OCI-M2 (cell line): ENCODE results near the gene NEUROG3.
"Not testable (repeated sequence)": the region's sequence is repeated elsewhere in the genome, so short reads cannot be mapped to it uniquely, and the experiment has no call there.

Experiments used
- DNase-seq: peaks from one replicate; lab custom pipeline; 2025; ENCODE audit not compliant: unreplicated experiment; lab: John Stamatoyannopoulos, UW

The NEUROG3 gene

DNA sequence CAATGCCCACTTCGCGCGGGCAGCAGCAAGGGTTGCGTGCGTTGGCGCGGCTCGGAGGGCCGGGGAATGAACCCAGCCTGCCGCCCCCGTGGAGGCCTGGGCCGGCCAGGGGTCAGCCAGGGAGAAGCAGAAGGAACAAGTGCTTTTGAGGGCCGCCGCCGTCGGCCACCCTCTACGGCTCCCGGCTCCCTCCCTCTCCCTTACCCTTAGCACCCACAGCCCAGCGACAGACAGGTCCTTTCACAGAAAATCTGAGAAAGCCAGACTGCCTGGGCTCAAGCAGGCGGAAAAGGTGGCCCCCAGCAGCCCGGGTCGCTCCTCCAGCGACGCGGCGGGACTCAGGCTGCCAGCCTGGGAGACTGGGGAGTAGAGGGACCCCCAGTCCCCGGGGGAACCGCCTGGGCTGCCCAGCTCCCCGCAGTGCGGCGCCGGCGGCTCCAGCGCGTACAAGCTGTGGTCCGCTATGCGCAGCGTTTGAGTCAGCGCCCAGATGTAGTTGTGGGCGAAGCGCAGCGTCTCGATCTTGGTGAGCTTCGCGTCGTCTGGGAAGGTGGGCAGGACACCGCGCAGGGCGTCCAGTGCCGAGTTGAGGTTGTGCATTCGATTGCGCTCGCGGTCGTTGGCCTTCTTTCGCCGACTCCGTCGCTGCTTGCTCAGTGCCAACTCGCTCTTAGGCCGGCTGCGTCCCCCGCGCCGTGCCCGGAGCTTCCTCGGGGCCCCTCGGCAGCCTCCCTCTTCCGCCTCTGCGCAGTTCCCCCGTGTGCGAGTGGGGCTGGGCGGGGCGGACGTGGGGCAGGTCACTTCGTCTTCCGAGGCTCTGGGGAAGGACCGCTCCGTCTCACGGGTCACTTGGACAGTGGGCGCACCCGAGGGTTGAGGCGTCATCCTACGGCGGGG is 815 bp downstream of the NEUROG3 start:
- DNase-seq: no peak

DNA sequence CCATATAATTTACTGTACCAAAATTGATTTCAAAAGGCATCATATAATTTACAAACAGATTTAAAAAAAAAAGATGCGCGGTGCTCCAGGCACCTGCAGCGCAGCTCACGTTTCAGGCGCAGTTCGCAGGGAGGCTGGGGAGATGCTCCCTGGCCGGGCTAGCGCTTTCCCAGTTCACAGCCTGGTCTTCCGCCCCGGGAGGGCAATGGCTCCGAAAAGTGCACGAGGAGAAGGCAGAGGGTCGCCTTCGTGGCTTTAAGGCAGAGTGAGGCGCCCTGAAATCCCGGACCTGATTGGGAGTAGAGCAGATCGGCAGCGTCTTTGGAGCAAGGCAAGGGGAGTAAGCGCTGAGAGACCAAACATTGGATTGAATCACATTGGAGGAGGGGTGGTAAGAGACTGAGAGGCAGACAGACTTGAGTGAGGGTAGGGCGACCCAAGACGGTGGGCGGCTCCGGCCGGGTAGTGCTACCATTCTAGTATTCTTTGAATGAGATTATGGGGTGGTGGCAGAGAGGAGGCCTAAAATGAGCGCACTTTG is 1.5 kb downstream of the NEUROG3 start:
- no peak for DNase-seq

DNA sequence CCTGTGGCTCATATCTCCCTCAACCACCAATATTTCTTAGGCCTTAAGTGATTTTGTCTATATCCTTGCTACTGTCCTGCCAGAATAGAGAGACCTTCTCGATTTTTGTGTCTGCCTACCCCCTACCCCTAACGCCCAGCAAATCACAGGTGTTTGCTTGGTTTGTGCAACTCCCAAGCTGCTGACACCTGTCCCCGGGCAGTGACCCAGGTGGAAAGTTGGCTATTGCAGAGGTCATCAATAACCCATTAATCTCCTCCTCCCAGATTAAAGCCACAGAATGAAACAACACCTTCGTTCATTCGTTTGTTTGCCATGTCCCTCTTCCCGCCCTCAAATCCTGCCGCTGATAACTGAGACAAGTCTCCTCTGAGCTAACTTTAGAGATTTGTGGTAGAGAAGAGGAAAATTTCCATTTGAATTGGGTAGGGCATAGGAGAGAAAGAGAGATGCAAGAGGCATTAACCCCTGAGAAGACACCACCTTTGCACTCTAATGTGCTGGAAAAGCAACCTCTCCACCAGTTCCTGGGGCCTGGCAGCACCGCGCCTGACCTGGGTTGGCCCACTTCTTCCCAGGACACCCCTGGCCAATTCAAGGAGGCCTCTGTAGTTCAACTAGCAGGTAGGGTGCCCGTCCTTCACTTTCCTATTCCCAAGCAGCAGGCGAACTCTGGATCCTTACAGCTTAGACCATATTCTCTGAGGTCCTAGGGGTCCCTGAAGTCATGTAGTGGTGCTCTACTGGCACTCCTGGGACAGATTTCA is 3.0 kb downstream of the NEUROG3 start:
- no peak for DNase-seq

DNA sequence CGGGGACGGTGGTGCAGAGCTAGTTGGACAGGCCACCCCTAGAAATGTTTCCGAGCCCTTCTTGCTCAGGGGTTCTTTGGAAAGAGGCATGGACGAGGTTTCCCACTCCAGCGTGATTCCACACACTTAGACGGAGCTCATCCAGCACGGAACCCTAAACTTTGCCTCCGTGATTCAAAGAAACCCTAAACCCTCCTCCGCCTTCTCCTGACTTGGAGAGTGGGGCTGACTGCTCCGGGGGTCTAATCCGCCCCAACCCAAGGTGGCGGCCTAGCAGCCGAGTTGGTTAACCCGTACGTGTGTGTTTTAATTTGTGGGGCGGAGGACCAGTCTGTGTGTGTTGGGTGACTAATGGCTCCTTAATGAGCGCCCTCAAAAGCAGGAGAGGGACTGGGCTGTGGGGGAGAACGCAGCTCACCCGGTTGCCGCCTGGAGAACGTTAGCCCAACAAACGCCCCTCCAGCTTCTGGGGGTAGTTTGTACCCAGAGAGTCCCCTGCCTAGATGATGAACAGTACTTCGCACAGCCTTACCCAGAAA is 3.8 kb downstream of the NEUROG3 start:
- DNase-seq: no peak

DNA sequence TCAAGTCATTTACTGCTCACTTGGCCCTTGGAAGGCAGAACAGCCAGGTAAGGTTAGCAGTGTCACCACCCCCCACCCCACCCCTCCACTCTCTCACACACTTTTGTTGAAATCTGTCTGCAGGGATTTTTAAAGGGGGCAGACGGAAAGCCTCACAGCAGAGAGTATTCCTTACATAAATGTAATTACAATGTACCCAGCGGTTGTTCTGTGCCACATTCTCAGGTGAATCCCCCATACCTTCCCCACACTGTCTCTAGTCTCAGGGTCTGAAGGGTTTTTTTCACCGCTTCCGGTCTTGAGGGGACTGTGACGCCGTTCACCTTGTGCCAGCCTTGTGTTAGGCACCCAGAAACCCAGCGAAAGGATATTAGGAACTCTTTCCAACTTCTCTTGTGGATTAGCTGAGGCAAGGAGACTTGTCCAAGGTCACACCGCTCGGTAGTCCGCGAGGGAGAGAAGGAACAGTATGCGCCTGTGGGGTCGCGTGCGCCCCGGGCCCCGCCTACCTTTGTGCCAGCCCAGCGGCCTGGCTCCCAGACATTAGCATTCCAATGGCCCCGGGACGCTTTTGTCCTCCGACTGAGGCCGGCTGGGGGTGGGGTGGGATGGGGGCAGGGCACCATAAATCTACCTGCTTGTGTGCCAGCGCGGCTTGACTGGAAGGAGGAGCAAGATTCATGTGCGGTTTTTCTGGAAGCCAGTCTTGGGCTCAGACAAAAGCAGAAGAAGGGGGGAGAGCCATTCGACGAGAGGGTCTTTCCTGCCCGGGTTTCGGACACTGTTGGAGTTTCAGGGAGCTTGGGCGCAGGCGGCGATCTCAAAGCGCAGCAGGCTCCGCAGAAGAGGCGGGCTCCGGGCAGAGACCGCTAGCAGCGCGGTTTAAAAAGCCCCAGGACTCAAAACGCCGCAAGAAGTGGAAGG is 4.5 kb downstream of the NEUROG3 start:
- no peak for DNase-seq

DNA sequence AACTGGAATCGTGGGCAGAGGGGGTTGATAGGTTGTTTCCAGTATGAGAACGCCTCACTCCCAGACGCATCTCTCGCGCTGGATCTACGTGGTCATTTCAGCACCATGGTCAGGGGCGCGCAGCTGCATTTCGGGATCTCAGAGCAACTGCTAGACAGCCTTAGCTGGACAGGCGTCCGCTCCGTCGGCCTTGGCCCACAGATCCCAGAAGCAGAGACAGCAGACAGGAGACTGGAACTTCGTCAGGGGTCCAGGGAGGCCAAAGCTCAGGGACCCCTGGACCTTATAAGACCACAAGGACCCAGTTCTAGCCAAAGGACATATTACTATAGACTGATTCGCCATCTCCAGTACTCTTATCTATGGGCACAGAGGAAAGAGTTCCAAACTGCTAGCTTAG is 5.3 kb downstream of the NEUROG3 start:
- DNase-seq: no peak

DNA sequence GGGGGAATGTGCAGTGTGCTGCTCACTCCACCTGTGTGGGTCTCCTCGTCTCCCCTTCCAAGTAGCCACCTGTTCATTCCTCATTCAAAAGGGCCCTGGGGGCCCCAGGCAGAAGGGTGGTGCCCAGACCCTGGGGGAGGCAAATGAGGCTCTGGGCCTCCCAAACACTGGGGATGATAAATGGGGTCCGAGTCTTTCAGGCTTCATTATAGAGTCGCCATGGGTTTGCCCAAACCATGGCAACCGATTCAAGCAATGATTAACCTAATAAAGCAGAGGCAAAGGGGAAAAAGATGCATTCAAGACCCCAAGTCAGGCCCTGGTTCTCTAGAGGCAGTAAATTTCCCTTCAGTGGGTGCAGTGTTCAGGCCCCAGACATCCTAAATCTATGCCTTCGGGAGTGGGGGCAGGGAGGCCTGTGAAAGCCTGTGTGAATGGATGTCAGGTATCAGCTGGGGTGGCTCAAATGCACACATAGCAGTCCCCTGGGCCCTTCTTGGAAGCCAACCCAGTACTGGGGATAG is 10.4 kb downstream of the NEUROG3 start:
- DNase-seq: no peak

DNA sequence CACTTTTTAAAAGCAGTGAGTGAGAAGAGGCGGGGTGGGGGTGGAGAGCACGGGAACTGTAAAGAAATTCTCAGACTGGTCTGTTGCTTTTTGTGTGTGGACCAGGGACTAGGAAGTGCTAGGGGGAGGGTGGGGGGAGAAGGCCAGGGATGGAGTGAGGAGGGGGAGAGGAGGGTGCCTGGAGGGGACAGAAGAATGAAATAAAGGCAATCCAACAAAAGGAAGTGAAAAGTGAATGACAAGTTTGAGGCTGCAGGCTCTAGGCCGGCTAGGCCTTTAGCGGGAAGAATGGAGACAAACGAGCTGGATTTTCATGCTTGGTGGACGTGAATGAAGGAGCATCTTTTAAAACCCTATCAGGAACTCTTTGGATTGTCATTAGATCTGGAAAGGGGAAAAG is 13.7 kb downstream of the NEUROG3 start:
- DNase-seq: no peak

DNA sequence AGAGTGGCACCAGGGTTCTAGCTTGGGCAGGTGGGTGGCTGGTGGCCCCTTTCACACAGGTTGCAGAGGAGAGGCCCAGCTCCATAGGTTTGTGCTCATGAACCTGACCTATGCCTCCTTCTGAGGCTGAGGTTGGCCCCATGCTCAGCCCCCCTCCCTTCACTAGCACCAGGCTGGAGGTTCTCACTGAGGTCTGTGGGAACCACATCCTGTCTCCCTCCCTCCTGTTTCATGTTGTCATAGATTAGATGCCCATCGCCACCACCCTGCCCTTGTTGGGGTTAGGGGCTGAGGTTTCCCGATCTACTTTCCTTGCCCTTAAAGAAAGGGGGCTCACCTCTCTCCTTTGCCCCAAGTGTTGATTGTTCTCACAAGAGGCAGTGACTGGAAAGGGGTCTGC is 14.7 kb downstream of the NEUROG3 start:
- no peak for DNase-seq

DNA sequence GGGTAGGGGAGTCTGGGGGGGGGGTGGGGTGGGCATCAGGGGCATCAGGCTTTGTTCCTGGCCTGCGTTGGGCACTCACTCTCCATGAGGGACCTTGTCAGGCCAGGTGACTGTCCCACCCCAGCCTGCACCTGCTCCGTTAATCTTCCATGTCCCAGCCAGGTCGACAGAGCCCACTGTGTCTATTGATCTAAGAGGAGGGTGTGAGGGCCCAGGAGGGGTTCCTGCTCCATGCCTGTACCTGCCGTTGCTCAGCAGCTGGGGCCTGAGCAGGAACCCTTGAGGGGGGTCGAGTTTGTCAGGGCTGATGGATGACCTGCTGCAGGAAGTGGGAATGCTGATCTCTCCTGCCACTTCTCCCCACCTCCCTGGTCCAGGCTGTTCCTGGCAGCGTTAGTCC is 18.6 kb downstream of the NEUROG3 start:
- DNase-seq: no peak

DNA sequence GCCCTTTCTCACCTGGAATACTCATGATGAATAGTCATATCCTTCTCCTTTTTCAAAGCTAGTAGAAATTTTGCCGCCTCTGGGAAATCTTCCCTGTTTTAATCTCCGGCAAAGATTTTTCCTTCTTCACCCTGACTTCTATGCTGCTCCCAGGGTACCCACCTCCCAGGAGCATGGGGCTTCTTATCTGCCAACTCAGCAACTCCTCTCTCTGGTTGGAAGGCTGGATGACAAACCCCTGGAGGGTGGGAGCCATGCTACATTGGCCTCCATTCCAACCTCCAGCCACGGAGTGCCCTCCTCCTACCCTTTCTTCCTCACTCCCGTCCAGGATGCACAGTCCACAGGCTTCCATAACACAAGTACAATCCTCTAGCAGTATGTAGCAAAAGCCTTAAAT is 19.9 kb downstream of the NEUROG3 start:
- DNase-seq: no peak

DNA sequence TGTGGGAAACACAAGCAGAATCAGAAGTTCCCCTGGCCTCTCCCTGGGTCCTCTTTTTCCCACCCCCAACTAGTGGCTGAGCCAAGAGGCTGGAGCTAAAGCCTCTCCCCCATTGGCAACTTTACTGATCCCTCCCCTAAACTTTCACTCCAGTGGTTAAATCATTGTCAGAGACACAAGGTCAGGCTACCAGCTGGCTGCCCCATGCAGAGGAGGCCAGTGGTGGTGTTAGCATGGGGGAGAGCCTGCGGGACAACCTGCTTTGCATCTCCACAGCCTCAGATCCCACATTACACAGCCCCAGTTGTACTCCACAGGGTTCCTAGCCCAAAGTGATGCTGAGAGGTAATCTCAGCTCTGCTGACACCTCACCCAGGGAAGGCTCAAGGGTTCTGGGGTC is 21.0 kb downstream of the NEUROG3 start:
- no peak for DNase-seq

DNA sequence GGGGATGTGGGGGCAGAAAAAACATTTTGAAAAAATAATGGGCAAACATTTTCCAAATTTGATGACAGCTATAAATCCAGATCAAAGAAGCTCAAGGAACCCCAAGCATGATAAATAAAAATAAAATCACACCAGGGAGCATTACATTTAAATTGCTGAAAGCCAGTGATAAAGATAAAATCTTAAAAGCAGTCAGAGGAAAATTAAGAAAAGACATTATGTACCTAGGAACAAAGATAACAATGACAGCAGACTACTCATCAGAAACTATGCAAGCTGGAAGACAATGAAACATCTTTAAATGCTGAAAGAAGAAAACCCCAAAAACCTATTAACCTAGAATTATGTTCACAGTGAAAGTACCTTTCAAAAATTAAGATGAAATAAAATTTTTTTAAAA is 23.3 kb downstream of the NEUROG3 start:
- DNase-seq: no peak

DNA sequence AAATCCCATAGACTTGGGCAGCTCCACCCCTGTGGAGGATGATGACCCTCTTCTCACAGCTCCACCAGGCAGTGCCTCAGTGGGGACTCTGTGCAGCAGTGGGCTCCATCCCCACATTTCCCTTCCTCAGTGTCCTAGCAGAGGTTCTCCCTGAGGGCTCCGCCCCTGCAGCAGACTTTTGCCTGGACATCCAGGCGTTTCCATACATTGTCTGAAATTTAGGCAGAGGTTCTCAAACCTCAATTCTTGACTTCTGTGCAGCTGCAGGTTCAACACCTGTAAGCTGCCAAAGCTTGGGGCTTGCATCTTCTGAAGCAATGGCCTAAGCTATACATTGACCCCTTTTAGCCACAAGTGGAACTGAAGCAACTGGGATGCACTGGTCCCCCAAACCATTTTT is 31.8 kb downstream of the NEUROG3 start:
- no peak for DNase-seq

DNA sequence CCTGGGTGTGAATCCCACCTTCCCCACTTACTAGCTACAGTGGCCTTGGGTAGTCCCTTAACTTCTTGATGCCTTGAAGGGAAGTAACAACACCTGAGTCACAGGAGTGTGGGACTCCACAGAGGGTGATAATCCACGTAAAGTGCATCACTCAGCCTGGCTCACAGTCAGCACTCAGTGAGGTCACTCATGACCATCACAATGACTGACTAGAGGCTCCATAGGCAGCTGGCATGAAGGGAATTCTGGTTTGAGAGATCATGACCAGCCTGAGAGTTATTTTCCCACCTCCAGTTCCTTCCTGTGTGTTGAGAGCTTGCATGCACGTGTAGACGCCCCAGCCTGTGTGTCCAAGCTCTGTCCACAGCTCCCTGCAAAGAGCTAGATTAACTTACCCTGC is 34.8 kb downstream of the NEUROG3 start:
- DNase-seq: no peak

DNA sequence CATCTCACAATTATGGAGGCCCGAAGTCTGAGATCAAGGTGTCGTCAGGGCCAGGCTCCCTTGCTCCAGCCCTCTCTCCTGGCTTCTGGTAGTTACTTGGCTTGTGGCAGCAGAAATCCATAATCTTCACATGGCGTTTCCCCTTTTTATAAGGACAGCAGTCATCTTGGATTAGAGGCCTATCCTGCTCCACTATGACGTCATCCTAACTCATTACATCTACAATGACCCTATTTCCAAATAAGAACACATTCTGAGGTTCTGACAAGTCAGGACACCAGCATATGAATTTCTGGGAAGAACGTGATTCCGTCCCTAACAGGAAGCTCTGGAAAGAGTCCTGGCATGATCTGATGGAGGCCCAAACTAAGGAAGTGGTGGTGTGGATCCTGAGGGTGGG is 35.8 kb downstream of the NEUROG3 start:
- DNase-seq: no peak

DNA sequence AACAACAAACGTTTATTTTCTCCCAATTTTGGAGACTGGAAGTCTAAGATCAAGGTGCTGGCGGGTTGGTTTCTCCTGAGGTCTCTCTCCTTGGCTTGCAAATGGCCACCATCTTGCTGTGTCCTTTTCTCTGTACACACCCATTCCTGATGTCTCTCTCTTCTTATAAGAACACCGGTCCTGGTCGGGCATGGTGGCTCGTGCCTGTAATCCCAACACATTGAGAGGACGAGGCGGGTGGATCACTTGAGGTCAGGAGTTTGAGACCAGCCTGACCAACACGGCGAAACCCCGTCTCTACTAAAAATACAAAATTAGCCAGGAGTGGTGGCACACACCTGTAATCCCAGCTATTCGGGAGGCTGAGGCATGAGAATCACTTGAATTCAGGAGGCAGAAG is 36.7 kb downstream of the NEUROG3 start:
- not testable (repeated sequence) for DNase-seq

DNA sequence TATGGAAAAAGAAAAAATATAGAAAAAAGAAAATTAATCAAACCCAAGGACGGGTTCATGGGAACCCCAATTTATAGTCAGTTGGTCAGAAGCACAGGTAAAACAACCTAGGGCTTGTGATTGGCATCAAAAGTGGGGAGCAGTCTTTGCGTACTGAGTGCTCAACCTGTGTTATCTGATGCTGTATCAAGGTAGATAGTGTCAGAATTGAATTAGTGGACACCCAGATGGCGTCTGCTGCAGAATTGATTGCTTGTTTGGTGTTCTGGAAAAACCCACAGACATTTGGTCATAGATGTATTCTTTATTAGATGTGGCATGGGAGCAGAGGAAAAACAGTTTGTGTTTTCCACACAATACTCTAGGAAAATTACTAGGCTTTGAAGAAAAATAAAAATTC is 39.6 kb downstream of the NEUROG3 start:
- DNase-seq: no peak

DNA sequence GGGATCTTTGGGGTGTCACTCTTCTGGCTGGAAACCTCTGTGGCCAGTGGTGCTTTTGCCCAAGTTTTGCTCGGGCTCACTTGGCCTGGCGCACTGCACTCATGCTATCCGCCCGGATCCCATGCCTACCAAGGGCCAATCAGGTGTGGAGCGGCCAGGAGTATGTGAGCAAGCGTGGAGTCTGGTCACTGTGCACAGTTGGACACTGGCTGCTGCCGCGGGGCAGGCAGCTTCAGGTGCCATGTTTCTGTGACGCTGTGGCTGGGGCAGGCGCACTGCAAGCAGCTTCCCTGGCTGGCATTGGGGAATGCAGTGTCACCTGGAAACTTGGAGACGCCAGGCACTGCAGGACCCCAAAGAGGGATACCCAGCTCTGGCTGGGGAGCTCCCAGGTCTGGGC is 45.3 kb downstream of the NEUROG3 start:
- DNase-seq: no peak
